Right lobe of liver (tissue), 4 donors: Measurements from ENCODE around the gene ANKH.

Source experiments
- CTCF ChIP-seq, 4 donors: fragments of 200-600 bp in 3 of 4; fragments of 450-650 bp in 1 of 4; IDR thresholded peaks; one replicate each; pipeline versions ENCODE4 v1.5.1 to v1.8.0; 2016 to 2022; ENCODE audit warnings: antibody characterized with exemption in 4 of 4, mild to moderate bottlenecking in 2 of 4
- POLR2A ChIP-seq: fragments of 450-650 bp; IDR thresholded peaks from one replicate; pipeline ENCODE4 v1.6.1; 2017; ENCODE audit warnings: antibody characterized with exemption, mild to moderate bottlenecking
- donor health status: DM: no; HTN: no; CAD: no.
- donor health status: DM: no; HTN: no; CAD: no.
- donor health status: DM: no; HTN: yes; CAD: no.

GRCh38 chr5:14787801-14788579 lies 83.6 kb downstream of the ANKH start:
- TF ChIP-seq CTCF (IDR thresholded peaks at IDR 0.05) = no peak
- no peak for TF ChIP-seq POLR2A
